ENCODE results near the gene HMCN1. TPM values are rescaled to one million over a fixed set of nuclear protein-coding genes. Genes with fewer than 3 reads are reported as not detected.

Gene HMCN1
- total RNA-seq, 2 donors from 2014 or later: 1.3 to 3.7 TPM

GRCh38 chr1:185942961-185943360 lies 208.8 kb downstream of the HMCN1 start:
- intact Hi-C loops (cut with DNase I): no loop called here
- H3K9me3 ChIP-seq: no peaks in the 10 kb centered on the region

DNA sequence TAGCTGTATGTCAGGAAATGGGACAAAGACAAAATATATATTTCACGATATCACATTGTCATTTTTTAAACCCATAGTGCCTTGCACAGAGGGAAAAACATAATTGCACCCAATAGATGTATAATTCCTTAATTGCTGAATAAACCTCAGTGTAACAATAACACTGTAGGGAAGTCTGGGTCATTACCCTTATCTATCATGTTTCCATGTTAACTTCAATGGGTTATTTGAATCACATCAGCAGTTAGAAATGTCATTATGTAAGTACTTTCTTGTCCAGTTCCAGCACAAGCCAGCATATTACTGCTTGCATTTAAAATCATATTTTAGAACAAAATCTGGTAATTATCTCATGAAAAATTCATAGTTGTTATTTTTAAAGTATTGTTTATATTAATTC lies 222.7 kb downstream of the HMCN1 start:
- Histone ChIP-seq H3K9me3 (no peaks in the 10 kb centered on the region), H3K4me1 (no peaks in the 10 kb centered on the region), H3K27ac (no peak overlapping the region), H3K4me3 (no peak overlapping the region), H3K27me3 (no peaks in the 10 kb centered on the region), H3K36me3 (no peaks in the 10 kb centered on the region), H3K9ac (ENCODE audit: low read depth in 2 of 2, low read length in 2 of 2) (no peak overlapping the region)
- intact Hi-C loops (cut with DNase I): no loop called here
- DNase-seq: no peak
- TF ChIP-seq, protein P1, sequence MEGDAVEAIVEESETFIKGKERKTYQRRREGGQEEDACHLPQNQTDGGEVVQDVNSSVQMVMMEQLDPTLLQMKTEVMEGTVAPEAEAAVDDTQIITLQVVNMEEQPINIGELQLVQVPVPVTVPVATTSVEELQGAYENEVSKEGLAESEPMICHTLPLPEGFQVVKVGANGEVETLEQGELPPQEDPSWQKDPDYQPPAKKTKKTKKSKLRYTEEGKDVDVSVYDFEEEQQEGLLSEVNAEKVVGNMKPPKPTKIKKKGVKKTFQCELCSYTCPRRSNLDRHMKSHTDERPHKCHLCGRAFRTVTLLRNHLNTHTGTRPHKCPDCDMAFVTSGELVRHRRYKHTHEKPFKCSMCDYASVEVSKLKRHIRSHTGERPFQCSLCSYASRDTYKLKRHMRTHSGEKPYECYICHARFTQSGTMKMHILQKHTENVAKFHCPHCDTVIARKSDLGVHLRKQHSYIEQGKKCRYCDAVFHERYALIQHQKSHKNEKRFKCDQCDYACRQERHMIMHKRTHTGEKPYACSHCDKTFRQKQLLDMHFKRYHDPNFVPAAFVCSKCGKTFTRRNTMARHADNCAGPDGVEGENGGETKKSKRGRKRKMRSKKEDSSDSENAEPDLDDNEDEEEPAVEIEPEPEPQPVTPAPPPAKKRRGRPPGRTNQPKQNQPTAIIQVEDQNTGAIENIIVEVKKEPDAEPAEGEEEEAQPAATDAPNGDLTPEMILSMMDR (IDR thresholded peaks at IDR 0.05): no peak

More at GRCh38 chr1:185942961-185943360, 208.8 kb downstream of the HMCN1 start:
- no peak overlapping the region for H3K9ac ChIP-seq (ENCODE audit: low read depth in 2 of 2, low read length in 2 of 2)
- no peak overlapping the region for H3K27ac ChIP-seq
- H3K4me3 ChIP-seq: no peak overlapping the region
- DNase-seq: no peak
- H3K36me3 ChIP-seq: no peaks in the 10 kb centered on the region
- TF ChIP-seq, protein P1 (IDR thresholded peaks at IDR 0.05): no peak
- H3K4me1 ChIP-seq: no peaks in the 10 kb centered on the region
- no peaks in the 10 kb centered on the region for H3K27me3 ChIP-seq

DNA sequence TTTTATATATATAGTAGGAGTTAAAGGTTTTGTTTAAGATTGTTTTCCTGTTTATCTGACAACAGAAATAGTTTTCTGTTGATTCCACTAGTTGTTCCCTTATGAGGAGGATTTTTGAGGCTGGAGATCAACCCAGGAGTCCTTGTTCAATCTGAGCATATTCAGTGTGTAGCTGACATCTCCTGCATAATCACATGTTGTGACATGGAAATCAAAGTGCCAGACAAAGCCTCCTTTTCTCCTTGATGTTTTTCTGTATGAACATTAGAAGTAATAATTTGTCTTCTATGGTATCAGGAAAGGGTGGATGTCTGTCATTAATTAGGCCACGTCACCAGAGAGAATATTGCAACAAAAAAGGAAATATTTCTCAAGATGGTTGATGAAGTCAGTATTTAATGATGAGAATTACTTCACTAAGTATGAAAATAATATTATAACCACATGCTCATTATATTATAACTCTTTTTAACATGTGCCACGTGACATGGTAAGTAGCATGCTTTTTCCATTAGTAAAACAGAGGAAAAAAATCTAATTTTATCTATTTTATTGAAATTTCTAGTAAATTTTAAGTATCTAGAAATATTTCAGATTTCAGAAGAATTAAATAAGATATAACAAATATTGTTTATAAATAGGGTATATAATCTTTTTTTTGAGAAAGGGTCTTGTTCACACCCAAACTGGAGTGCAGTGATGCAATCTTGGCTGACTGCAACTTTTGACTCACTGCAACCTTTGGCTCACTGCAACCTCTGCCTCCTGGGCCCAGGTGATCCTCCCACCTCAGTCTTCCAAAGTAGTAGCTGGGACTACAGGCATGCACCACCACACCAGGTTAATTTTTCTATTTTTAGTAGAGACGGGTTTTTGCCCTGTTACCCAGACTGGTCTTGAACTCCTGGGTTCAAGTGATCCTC lies 223.5 kb downstream of the HMCN1 start:
- H3K9ac ChIP-seq (ENCODE audit: low read depth in 2 of 2, low read length in 2 of 2): no peak overlapping the region
- intact Hi-C loops (cut with DNase I): no loop called here
- no peaks in the 10 kb centered on the region for H3K27me3 ChIP-seq
- no peaks in the 10 kb centered on the region for H3K9me3 ChIP-seq
- TF ChIP-seq, protein P1 (IDR thresholded peaks at IDR 0.05): no peak
- no peaks in the 10 kb centered on the region for H3K36me3 ChIP-seq
- H3K4me1 ChIP-seq: no peaks in the 10 kb centered on the region
- H3K27ac ChIP-seq: no peak overlapping the region
- H3K4me3 ChIP-seq: no peak overlapping the region
- DNase-seq: no peak

DNA sequence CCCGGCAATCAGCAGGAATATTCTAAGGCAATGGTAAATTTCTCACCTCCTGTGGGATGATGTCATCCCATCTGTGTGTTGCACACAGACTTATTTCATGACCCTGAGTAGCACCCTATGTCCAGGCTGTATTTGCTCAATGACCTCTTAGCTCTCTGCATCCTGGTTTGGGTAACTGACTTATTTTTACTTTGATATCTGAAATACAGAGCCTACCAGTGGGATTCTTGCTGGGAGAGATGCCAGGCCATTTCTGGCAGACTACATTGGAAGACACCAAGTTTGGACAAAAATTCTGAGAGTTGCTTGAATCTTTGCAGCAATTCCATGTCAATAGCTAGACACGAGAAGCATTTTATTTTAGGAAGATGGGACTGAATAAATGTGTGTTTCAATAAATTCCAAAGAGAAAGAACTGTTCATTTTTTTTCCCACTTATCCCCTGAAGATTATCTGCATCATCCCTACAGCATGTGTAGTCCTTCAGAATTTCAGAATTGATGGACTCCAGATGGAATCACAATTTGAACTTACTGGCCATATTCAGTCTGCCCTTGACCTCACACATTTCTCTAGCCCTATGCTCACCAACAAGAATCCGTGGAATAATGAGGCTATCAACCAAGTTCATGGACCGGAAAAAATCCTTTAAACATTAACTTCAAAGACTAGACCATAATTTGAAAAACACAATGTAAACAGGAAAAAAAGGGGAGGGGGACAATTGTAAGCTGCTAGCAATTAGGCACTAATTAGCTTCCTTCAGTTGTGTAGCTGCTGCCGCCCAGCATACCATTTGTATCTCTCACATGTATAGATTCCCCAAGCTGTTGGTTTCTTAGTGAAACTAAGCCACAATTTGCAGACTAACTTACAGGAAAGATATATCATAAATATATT lies 226.5 kb downstream of the HMCN1 start:
- Histone ChIP-seq H3K27me3 (no peaks in the 10 kb centered on the region), H3K27ac (no peak overlapping the region), H3K9me3 (no peaks in the 10 kb centered on the region), H3K4me3 (no peak overlapping the region), H3K9ac (ENCODE audit: low read depth in 2 of 2, low read length in 2 of 2) (no peak overlapping the region), H3K4me1 (no peaks in the 10 kb centered on the region), H3K36me3 (no peaks in the 10 kb centered on the region)
- TF ChIP-seq, protein P1 (IDR thresholded peaks at IDR 0.05): no peak
- DNase-seq: no peak
- intact Hi-C loops (cut with DNase I): no loop called here

GRCh38 chr1:185961664-185962063 lies 227.5 kb downstream of the HMCN1 start:
- DNase-seq: no peak
- Histone ChIP-seq H3K4me3 (no peak overlapping the region), H3K9ac (ENCODE audit: low read depth in 2 of 2, low read length in 2 of 2) (no peak overlapping the region), H3K27me3 (no peaks in the 10 kb centered on the region), H3K36me3 (no peaks in the 10 kb centered on the region), H3K4me1 (no peaks in the 10 kb centered on the region), H3K9me3 (no peaks in the 10 kb centered on the region), H3K27ac (no peak overlapping the region)
- TF ChIP-seq, protein P1 (IDR thresholded peaks at IDR 0.05): no peak
- intact Hi-C loops (cut with DNase I): no loop called here

Data from colonic mucosa (tissue), 4 donors.